H1 (cell line): Measurements from ENCODE around the gene CTXN1. TPM values are rescaled to one million over a fixed set of nuclear protein-coding genes. Genes with fewer than 3 reads are reported as not detected.

ENCODE experiments used
- CTCF ChIA-PET: fragments of 300-600 bp; sonication (Branson Sonifier 250); formaldehyde crosslinking; loops from one replicate; lab custom pipeline; 2021; ENCODE audit not compliant: partially characterized antibody; lab: Charles Lee
- POLR2A ChIA-PET: fragments of 300-600 bp; sonication (Branson Sonifier 250); formaldehyde crosslinking; loops from one replicate; lab custom pipeline; 2021; ENCODE audit warnings: inconsistent platforms; ENCODE audit not compliant: partially characterized antibody; lab: Charles Lee
- DNase-seq, 2 experiments: peaks; one replicate each; pipeline versions ENCODE4 v3.0.0 to v3.0.0-alpha.2; 2010 to 2022; ENCODE audit warnings: low spot score in 2 of 2, low read depth in 1 of 2, mixed read lengths in 1 of 2
- FAIRE-seq: peaks from 2 replicates; lab custom pipeline; 2011; peaks lifted over from hg19 to GRCh38; lab: Jason Lieb, UNC
- H2AFZ ChIP-seq: 2 replicates; pipeline ENCODE4 v1.8.1; 2012; ENCODE audit warnings: low read length, inconsistent platforms
- H2AK5ac ChIP-seq: 2 replicates; pipeline ENCODE4 v1.6.1; 2013; ENCODE audit warnings: low read depth, low read length
- H2BK120ac ChIP-seq: replicated peaks from 2 replicates; pipeline ENCODE3; 2013; ENCODE audit warnings: low read depth, low read length, inconsistent platforms
- H2BK12ac ChIP-seq: 2 replicates; pipeline ENCODE4 v1.6.1; 2013; ENCODE audit warnings: low read depth, low read length
- H2BK15ac ChIP-seq: 2 replicates; pipeline ENCODE4 v1.6.1; 2013; ENCODE audit warnings: low read length
- H2BK20ac ChIP-seq: 2 replicates; pipeline ENCODE4 v1.6.1; 2013; ENCODE audit warnings: low read length
- H2BK5ac ChIP-seq: 2 replicates; pipeline ENCODE4 v1.6.1; 2013; ENCODE audit warnings: low read depth, low read length
- H3K14ac ChIP-seq: 2 replicates; pipeline ENCODE4 v1.6.1; 2013; ENCODE audit warnings: inconsistent platforms; ENCODE audit not compliant: insufficient read length
- H3K18ac ChIP-seq: 2 replicates; pipeline ENCODE4 v1.6.1; 2013; ENCODE audit warnings: low read length; ENCODE audit errors: extremely low read depth
- H3K23ac ChIP-seq: 2 replicates; pipeline ENCODE4 v1.6.1; 2013; ENCODE audit warnings: inconsistent platforms; ENCODE audit not compliant: insufficient read length
- H3K23me2 ChIP-seq: 2 replicates; pipeline ENCODE4 v1.6.1; 2013; ENCODE audit warnings: low read depth, low read length
- H3K27ac ChIP-seq: 2 replicates; pipeline ENCODE4 v1.6.1; 2011; ENCODE audit warnings: low read depth, low read length, inconsistent platforms
- H3K27me3 ChIP-seq, 4 experiments: replicated peaks in 1 of 4; 1 replicate in 1 of 4; 2 replicates in 3 of 4; pipeline versions ENCODE4 v1.6.1 to v1.8.1; 2011 to 2013; ENCODE audit warnings: low read length in 3 of 4, mild to moderate bottlenecking in 3 of 4, inconsistent platforms in 2 of 4, mixed read lengths in 2 of 4, moderate library complexity in 1 of 4; ENCODE audit not compliant: control insufficient read depth in 3 of 4, insufficient read depth in 3 of 4; ENCODE audit errors: extremely low read depth in 1 of 4
- H3K36me3 ChIP-seq, 4 experiments: 2 replicates each; pipeline versions ENCODE4 v1.6.1 to v1.8.1; 2011 to 2013; ENCODE audit warnings: mild to moderate bottlenecking in 4 of 4, low read length in 3 of 4, moderate library complexity in 2 of 4, control low read depth in 1 of 4, inconsistent platforms in 1 of 4; ENCODE audit not compliant: insufficient read depth in 4 of 4, control insufficient read depth in 2 of 4
- H3K4ac ChIP-seq: replicated peaks from 2 replicates; pipeline ENCODE3; 2013; ENCODE audit warnings: low read length, low read depth, mixed read lengths, inconsistent platforms; ENCODE audit not compliant: insufficient read length
- H3K4me1 ChIP-seq, 4 experiments: replicated peaks in 1 of 4; 1 replicate in 1 of 4; 2 replicates in 3 of 4; pipeline versions ENCODE4 v1.6.1 to v1.8.1; 2011 to 2013; ENCODE audit warnings: low read length in 3 of 4, inconsistent platforms in 2 of 4, mixed read lengths in 1 of 4; ENCODE audit not compliant: insufficient read depth in 4 of 4, control insufficient read depth in 3 of 4
- H3K4me2 ChIP-seq, 2 experiments: 2 replicates each; pipeline versions ENCODE4 v1.6.1 to v1.8.1; 2011 to 2013; ENCODE audit warnings: low read depth in 2 of 2, low read length in 2 of 2, control low read depth in 1 of 2, inconsistent platforms in 1 of 2, mild to moderate bottlenecking in 1 of 2; ENCODE audit not compliant: insufficient read depth in 1 of 2
- H3K4me3 ChIP-seq, 4 experiments: fragments of 200-600, 300-600 bp in 1 of 4; sonication (generic), shearing (Covaris generic), sonication (Bioruptor Twin) in 1 of 4; 2 replicates each; pipeline versions ENCODE4 v1.5.1 to v1.8.1; 2011 to 2016; ENCODE audit warnings: low read length in 4 of 4, low read depth in 3 of 4, control low read depth in 2 of 4, inconsistent platforms in 2 of 4, mild to moderate bottlenecking in 2 of 4, mixed read lengths in 1 of 4, moderate library complexity in 1 of 4; ENCODE audit not compliant: insufficient read depth in 2 of 4; ENCODE audit errors: extremely low read depth in 1 of 4
- H3K56ac ChIP-seq: replicated peaks from 2 replicates; pipeline ENCODE3; 2013; ENCODE audit warnings: low read depth, mild to moderate bottlenecking, mixed read lengths, low read length, inconsistent platforms; ENCODE audit not compliant: insufficient read length
- H3K79me1 ChIP-seq: 2 replicates; pipeline ENCODE4 v1.6.1; 2013; ENCODE audit warnings: low read depth, low read length, control low read depth
- H3K79me2 ChIP-seq, 2 experiments: 2 replicates each; pipeline versions ENCODE4 v1.6.1 to v1.8.1; 2012 to 2013; ENCODE audit warnings: low read length in 2 of 2, mild to moderate bottlenecking in 2 of 2, inconsistent platforms in 1 of 2; ENCODE audit not compliant: insufficient read depth in 2 of 2, control insufficient read depth in 1 of 2
- H3K9ac ChIP-seq, 4 experiments: replicated peaks in 1 of 4; 1 replicate in 1 of 4; 2 replicates in 3 of 4; pipeline versions ENCODE4 v1.6.1 to v1.8.1; 2011 to 2013; ENCODE audit warnings: low read depth in 3 of 4, low read length in 3 of 4, control low read depth in 2 of 4, mild to moderate bottlenecking in 2 of 4, moderate library complexity in 2 of 4, inconsistent platforms in 1 of 4; ENCODE audit errors: extremely low read depth in 1 of 4
- H3K9me3 ChIP-seq, 2 experiments: 2 replicates each; pipeline versions ENCODE4 v1.6.1 to v1.8.1; 2012 to 2013; ENCODE audit warnings: mild to moderate bottlenecking in 2 of 2, moderate library complexity in 2 of 2, control low read depth in 1 of 2, inconsistent platforms in 1 of 2, low read depth in 1 of 2, low read length in 1 of 2, mixed read lengths in 1 of 2; ENCODE audit not compliant: insufficient read depth in 2 of 2
- H4K20me1 ChIP-seq, 2 experiments: replicated peaks in 1 of 2; 2 replicates each; pipeline versions ENCODE3 to v1.8.1; 2011 to 2013; ENCODE audit warnings: inconsistent platforms in 2 of 2, low read length in 2 of 2, mild to moderate bottlenecking in 1 of 2; ENCODE audit not compliant: insufficient read depth in 2 of 2, control insufficient read depth in 1 of 2
- H4K5ac ChIP-seq: 2 replicates; pipeline ENCODE4 v1.6.1; 2013; ENCODE audit warnings: low read length, low read depth, mixed read lengths, inconsistent platforms; ENCODE audit not compliant: insufficient read length
- H4K8ac ChIP-seq: 2 replicates; pipeline ENCODE4 v1.8.0; 2013; ENCODE audit warnings: mild to moderate bottlenecking, moderate library complexity, low read length, inconsistent platforms; ENCODE audit not compliant: insufficient read depth; ENCODE audit errors: extremely low read depth
- H4K91ac ChIP-seq: replicated peaks from 2 replicates; pipeline ENCODE3; 2013; ENCODE audit warnings: low read length, mixed read lengths, inconsistent platforms; ENCODE audit not compliant: insufficient read length
- ASH2L ChIP-seq: fragments of 200-600, 300-600 bp; sonication (generic); IDR thresholded peaks from one replicate; pipeline ENCODE4 v1.7.1; 2017; ENCODE audit warnings: low read length
- CREB1 ChIP-seq: IDR thresholded peaks from 2 replicates; pipeline ENCODE4 v1.6.1; 2012; ENCODE audit warnings: inconsistent platforms
- SUZ12 ChIP-seq: fragments of 200-600 bp; sonication (generic); IDR thresholded peaks from 2 replicates; pipeline ENCODE4 v1.6.1; 2012; ENCODE audit warnings: mild to moderate bottlenecking, inconsistent platforms, low read length, moderate library complexity, mixed read lengths
- TCF12 ChIP-seq: IDR thresholded peaks from 2 replicates; pipeline ENCODE4 v1.6.1; 2011; ENCODE audit warnings: low read depth, mild to moderate bottlenecking, low read length
- WGBS, 2 experiments: shearing (Covaris generic) in 1 of 2; methylation state at CpG; one replicate each; pipeline versions ENCODE4 v1.1.6 to v1.1.7; 2013 to 2015; ENCODE audit warnings: low lambda C conversion rate in 2 of 2, mixed read lengths in 2 of 2, inconsistent platforms in 1 of 2, low coverage in 1 of 2, missing lambda C conversion rate in 1 of 2; ENCODE audit not compliant: insufficient replicate concordance in 2 of 2, insufficient coverage in 1 of 2, insufficient read length in 1 of 2; ENCODE audit errors: extremely low coverage in 1 of 2, missing lambda C conversion rate in 1 of 2; 5-methylcytosine and 5-hydroxymethylcytosine counted together
- polyA plus RNA-seq, 7 experiments: library from polyadenylated mRNA; depleted of rRNA in 3 of 7; stranded (reverse) in 5 of 7; unstranded in 2 of 7; fragments of >200 nt in 5 of 7; fragments of 200-250 nt in 2 of 7; gene quantifications; 1 replicate in 5 of 7; 2 replicates in 1 of 7; 4 replicates in 1 of 7; pipeline versions ENCODE4 v1.2.1 to v1.2.3, GENCODE V29; 2011 to 2013; ENCODE audit warnings: missing spikeins in 2 of 7, mixed read lengths in 2 of 7
- total RNA-seq: library from RNA; stranded (reverse); fragmentation: NEBNext Ultra II Directional; extraction: Animal tissue kit (Norgen Biotek cat#: 25700); gene quantifications from 2 replicates; pipeline ENCODE4 v1.2.1, GENCODE V29; 2021

CTXN1 gene
- total and polyA plus RNA-seq, 2 of the 8 experiments (the other 6 are each of a cell fraction or from before 2014, with no cell fraction given) = 16.4 to 58.0 TPM

GRCh38 chr19:7905859-7906258 is 20.1 kb downstream of the CTXN1 start:
- no peak overlapping the region for H3K23ac ChIP-seq
- DNase-seq = no peak
- H4K8ac ChIP-seq = no peak overlapping the region
- no peak overlapping the region for H2BK5ac ChIP-seq
- H3K4me2 ChIP-seq = no peak overlapping the region
- no peak overlapping the region for H2AFZ ChIP-seq
- H2AK5ac ChIP-seq = no peak overlapping the region
- no peak overlapping the region for H3K56ac ChIP-seq
- no peak overlapping the region for H2BK120ac ChIP-seq
- H4K20me1 ChIP-seq = peaks cover 3 to 17% of the 10 kb centered on the region in 2 experiments
- ChIA-PET CTCF (no interaction called here), POLR2A (no interaction called here)
- peaks cover 13% of the 10 kb centered on the region for H3K23me2 ChIP-seq
- peaks cover 11% of the 10 kb centered on the region for H3K79me1 ChIP-seq
- H3K36me3 ChIP-seq = peaks cover 0 to 11% (median 7%) of the 10 kb centered on the region in 4 experiments; a peak in 4 of 8 replicates
- H4K5ac ChIP-seq = no peak overlapping the region
- H3K4ac ChIP-seq = no peak overlapping the region
- no peak overlapping the region for H4K91ac ChIP-seq
- H3K9ac ChIP-seq = no peak overlapping the region
- no peak overlapping the region for H2BK12ac ChIP-seq
- no peaks in the 10 kb centered on the region for H3K9me3 ChIP-seq
- WGBS, 2 experiments = 96% methylated on average over 4 of the region's 10 CpGs; no CpG with 5 or more reads in 1 of the 2 experiments
- H3K4me1 ChIP-seq = peaks cover 0 to 13% (median 7%) of the 10 kb centered on the region in 4 experiments; a peak in 5 of 7 replicates
- no peak for FAIRE-seq
- H3K18ac ChIP-seq = no peak overlapping the region
- H3K79me2 ChIP-seq = peaks cover 0 to 22% of the 10 kb centered on the region in 2 experiments; a peak in 2 of 4 replicates
- H3K27me3 ChIP-seq = no peaks in the 10 kb centered on the region
- no peak overlapping the region for H3K14ac ChIP-seq
- no peak overlapping the region for H3K27ac ChIP-seq
- H3K4me3 ChIP-seq = no peak overlapping the region
- no peak overlapping the region for H2BK20ac ChIP-seq
- H2BK15ac ChIP-seq = no peak overlapping the region
- TF ChIP-seq ASH2L (no peak), SUZ12 (no peak), CREB1 (no peak), TCF12 (no peak)
